ENCODE results near the gene TEAD1. TPM values are rescaled to one million over a fixed set of nuclear protein-coding genes. Genes with fewer than 3 reads are reported as not detected.

The TEAD1 gene
- total RNA-seq, 2 donors from 2014 or later, result 0.05 to 0.55 TPM

GRCh38 chr11:12856338-12856737 is 182.1 kb downstream of the TEAD1 start:
- H3K27me3 Mint-ChIP-seq, result peaks cover 34% of the 10 kb centered on the region
- no peaks in the 10 kb centered on the region for H3K36me3 Mint-ChIP-seq (ENCODE audit: low read depth)
- H3K9me3 ChIP-seq (ENCODE audit: control insufficient read depth, low read length, poor library complexity, severe bottlenecking), result no peaks in the 10 kb centered on the region
- H3K27ac Mint-ChIP-seq, result no peak overlapping the region
- DNase-seq (no peak), ATAC-seq (no peak)
- H3K4me3 Mint-ChIP-seq, result no peak overlapping the region
- peaks cover 5% of the 10 kb centered on the region for H3K4me1 Mint-ChIP-seq

DNA sequence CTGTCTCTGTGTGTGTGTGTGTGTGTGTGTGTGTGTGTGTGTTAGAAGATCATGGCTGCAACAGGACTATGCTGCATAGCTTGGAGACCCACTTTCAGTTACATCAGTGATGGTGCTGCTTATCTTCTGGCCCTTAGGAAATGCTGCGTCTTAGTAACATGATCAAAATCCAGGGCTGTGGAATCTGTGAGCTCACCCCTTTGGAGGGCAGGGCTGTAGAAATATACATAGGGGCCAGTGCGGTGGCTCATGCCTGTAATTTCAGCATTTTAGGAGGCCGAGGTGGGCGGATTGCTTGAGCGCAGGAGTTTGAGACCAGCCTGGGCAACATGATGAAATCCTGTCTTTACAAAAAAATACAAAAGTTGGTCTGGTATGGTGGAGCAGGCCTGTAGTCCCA is 183.4 kb downstream of the TEAD1 start:
- H3K27ac Mint-ChIP-seq, result no peak overlapping the region
- H3K36me3 Mint-ChIP-seq (ENCODE audit: low read depth), result no peaks in the 10 kb centered on the region
- H3K4me1 Mint-ChIP-seq, result no peaks in the 10 kb centered on the region
- DNase-seq (no peak), ATAC-seq (no peak)
- peaks cover 42% of the 10 kb centered on the region for H3K27me3 Mint-ChIP-seq
- H3K9me3 ChIP-seq (ENCODE audit: control insufficient read depth, low read length, poor library complexity, severe bottlenecking), result no peaks in the 10 kb centered on the region
- no peak overlapping the region for H3K4me3 Mint-ChIP-seq

DNA sequence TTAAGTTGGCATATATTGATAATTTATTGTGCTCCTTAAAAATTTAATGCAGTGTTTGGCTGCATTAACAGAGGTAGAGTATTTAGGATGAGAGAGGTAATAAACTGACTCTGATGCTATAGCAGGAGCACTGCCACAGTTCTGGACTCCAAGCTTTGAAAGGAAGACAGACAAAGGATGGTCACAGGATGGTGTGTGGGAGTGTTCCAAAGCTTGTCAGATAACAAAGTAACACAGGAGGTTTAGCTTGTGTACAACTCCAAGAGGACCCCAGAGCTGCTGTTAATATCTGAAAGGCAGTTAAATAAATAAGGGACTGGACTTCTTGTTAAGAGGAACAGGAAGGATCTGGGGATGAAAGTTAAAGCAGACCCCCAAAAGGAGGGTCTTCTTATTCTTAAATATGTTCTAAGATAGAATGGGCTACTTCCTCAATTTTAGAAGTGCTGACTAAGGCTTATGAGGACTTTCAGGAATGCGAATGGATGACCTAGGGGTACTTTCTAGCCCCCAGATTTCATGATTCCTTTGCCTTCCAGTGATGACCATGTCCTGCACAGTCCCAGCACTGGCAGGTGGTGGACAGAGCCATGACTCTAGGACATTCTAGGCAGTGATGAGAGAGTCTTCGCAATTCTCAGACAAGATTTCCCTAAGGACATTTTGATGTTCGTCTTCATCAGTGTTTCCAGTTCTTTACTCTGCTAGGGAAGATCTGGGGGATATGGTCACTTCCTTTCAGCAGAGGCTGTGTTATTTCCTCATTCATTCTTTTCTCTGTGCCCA is 185.8 kb downstream of the TEAD1 start:
- ATAC-seq, result no peak

GRCh38 chr11:12860827-12861226 is 186.6 kb downstream of the TEAD1 start:
- no peak overlapping the region for H3K27ac Mint-ChIP-seq
- DNase-seq, result no peak

More for the DNA sequence above, 185.8 kb downstream of the TEAD1 start:
- DNase-seq, result no peak
- Mint-ChIP-seq H3K36me3 (ENCODE audit: low read depth) (peaks cover 2% of the 10 kb centered on the region), H3K4me1 (peaks cover 5% of the 10 kb centered on the region), H3K4me3 (no peak overlapping the region), H3K27me3 (peaks cover 67% of the 10 kb centered on the region), H3K27ac (no peak overlapping the region)
- no peaks in the 10 kb centered on the region for H3K9me3 ChIP-seq (ENCODE audit: control insufficient read depth, low read length, poor library complexity, severe bottlenecking)

DNA sequence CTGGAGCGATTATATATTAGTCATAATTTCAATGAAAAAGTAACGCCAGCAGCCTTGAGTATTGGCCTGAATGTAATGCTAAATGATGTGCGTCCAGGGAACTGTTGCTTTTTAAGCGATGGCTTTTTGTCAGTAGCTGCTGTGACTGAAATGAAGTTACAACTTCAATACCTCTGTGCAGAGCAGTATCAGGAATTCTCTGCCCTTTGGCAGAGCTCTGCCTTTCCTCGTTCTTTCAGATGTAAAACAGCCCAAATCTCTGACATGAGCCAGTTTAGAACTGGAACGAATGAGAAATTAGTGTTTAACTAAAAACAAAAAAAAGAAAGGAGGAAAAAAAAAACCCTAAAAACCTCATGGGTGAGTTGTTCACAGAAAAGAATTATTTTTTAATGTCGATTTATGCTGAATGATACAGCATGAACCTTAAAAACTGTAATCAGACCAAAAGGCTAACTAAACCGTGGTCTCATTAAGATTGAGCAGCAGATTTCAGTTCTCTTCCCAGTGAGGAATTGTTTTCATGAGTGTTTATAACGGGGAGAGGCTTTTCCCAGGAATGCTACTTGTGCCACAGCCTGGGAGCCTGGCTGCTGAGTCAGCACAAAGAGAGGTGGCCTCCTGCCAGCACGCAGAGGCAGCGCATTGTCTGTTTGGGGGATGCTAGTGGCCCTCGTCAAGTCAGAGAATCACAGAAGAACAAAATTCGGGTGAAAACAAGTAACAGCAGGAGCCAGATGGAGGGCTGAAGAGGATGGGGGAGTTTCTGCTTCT is 188.7 kb downstream of the TEAD1 start:
- ATAC-seq, result no peak
- Mint-ChIP-seq H3K36me3 (ENCODE audit: low read depth) (peaks cover 2% of the 10 kb centered on the region), H3K27me3 (peaks cover 81% of the 10 kb centered on the region), H3K4me1 (peaks cover 5% of the 10 kb centered on the region), H3K27ac (no peak overlapping the region), H3K4me3 (no peak overlapping the region)
- no peaks in the 10 kb centered on the region for H3K9me3 ChIP-seq (ENCODE audit: control insufficient read depth, low read length, poor library complexity, severe bottlenecking)
- DNase-seq, result no peak

More at GRCh38 chr11:12860827-12861226, 186.6 kb downstream of the TEAD1 start:
- no peak for ATAC-seq
- Mint-ChIP-seq H3K36me3 (ENCODE audit: low read depth) (peaks cover 2% of the 10 kb centered on the region), H3K4me3 (no peak overlapping the region), H3K27me3 (peaks cover 71% of the 10 kb centered on the region), H3K4me1 (peaks cover 5% of the 10 kb centered on the region)
- H3K9me3 ChIP-seq (ENCODE audit: control insufficient read depth, low read length, poor library complexity, severe bottlenecking), result no peaks in the 10 kb centered on the region

GRCh38 chr11:12863605-12864121 is 189.4 kb downstream of the TEAD1 start:
- ATAC-seq, result no peak
- H3K27me3 Mint-ChIP-seq, result peaks cover 88% of the 10 kb centered on the region
- no peak overlapping the region for H3K4me3 Mint-ChIP-seq
- no peaks in the 10 kb centered on the region for H3K9me3 ChIP-seq (ENCODE audit: control insufficient read depth, low read length, poor library complexity, severe bottlenecking)
- peaks cover 5% of the 10 kb centered on the region for H3K4me1 Mint-ChIP-seq
- no peak overlapping the region for H3K27ac Mint-ChIP-seq
- DNase-seq, result no peak
- peaks cover 2% of the 10 kb centered on the region for H3K36me3 Mint-ChIP-seq (ENCODE audit: low read depth)

- Mint-ChIP-seq H3K4me3 (no peak overlapping the region), H3K36me3 (ENCODE audit: low read depth) (peaks cover 2% of the 10 kb centered on the region), H3K27me3 (peaks cover 88% of the 10 kb centered on the region), H3K4me1 (peaks cover 5% of the 10 kb centered on the region), H3K27ac (no peak overlapping the region)
- no peaks in the 10 kb centered on the region for H3K9me3 ChIP-seq (ENCODE audit: control insufficient read depth, low read length, poor library complexity, severe bottlenecking)
- ATAC-seq (no peak), DNase-seq (no peak)
These were observed 190.3 kb downstream of the TEAD1 start for GRCh38 chr11:12864316-12865156.

DNA sequence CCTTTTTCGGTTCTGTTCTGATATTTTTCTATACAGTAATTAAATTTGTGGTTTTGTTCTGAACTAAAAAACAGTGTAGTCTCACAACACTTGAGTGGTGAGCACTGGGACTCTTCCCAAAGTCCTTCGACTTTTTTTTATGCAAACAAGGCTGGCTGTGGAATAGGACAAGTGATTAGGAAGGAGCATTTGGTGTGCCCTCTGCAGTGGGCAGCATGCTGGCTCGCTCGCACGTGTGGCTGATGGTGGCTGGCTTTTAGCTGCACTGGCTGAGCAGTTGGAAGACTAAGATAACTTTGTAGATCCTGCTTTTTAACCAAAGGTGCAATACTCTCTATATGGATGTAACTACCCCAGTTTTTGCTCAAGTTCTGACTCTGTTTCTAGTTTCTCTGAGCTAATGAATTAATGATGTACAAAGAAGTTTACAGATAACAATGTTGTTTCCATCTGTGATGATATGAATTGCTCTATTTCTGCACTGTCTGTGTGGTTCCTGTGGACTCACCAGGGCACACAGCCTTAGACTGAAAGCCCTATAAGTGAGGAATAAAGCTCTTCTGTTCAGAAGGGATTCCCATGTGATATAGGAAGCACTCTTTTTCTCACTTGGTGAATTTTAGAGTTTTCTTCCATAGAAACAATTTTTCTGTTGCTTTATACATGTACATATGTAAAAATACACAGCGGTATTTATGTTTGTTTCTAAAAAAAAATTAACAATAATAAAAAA is 191.8 kb downstream of the TEAD1 start:
- no peak for DNase-seq
- Mint-ChIP-seq H3K36me3 (ENCODE audit: low read depth) (peaks cover 5% of the 10 kb centered on the region), H3K27me3 (peaks cover 84% of the 10 kb centered on the region), H3K4me3 (no peak overlapping the region), H3K4me1 (peaks cover 5% of the 10 kb centered on the region), H3K27ac (no peak overlapping the region)
- ATAC-seq, result no peak
- H3K9me3 ChIP-seq (ENCODE audit: control insufficient read depth, low read length, poor library complexity, severe bottlenecking), result no peaks in the 10 kb centered on the region

- H3K4me1 Mint-ChIP-seq, result peaks cover 5% of the 10 kb centered on the region
- no peak overlapping the region for H3K4me3 Mint-ChIP-seq
- H3K9me3 ChIP-seq (ENCODE audit: control insufficient read depth, low read length, poor library complexity, severe bottlenecking), result no peaks in the 10 kb centered on the region
- peaks cover 74% of the 10 kb centered on the region for H3K27me3 Mint-ChIP-seq
- DNase-seq (no peak), ATAC-seq (no peak)
- peaks cover 5% of the 10 kb centered on the region for H3K36me3 Mint-ChIP-seq (ENCODE audit: low read depth)
- H3K27ac Mint-ChIP-seq, result no peak overlapping the region
These were observed 193.3 kb downstream of the TEAD1 start for GRCh38 chr11:12867531-12867930.

DNA sequence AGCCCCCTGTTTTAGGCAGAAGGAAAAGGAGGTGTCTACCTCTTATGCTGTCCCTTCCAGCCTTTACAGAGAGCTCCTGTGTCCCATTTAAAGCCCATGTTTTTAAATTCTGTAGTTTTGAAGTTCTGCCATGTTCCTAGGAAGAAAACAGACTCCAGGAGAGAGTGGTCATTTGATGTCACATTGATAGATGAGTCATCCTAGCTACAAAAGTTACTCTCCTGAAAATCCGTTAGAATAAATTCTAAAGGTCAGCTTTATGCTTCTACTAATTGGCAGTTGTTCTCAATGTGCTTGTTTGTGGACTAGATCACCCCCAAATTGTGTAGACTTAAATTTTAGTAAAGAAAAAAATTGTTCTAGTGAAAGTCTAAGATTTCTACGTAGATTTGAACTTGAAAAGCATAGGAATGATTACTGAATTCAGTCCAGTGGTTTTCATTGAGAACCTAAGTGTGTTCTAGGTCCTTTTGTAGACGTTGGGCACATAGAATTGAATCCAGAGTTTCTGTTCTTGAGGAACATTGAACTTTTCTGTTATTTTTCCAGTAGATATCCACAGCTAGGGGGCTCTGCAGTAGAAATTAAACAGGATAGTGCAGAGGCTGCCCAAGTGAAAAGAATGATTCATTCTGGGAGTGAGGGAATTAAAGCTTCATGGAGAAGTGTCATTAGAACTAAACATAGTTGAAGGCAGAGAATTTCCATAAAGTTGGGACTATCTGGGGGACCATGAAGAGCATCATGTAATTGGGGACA is 194.3 kb downstream of the TEAD1 start:
- no peak for DNase-seq
- no peaks in the 10 kb centered on the region for H3K9me3 ChIP-seq (ENCODE audit: control insufficient read depth, low read length, poor library complexity, severe bottlenecking)
- no peak overlapping the region for H3K4me3 Mint-ChIP-seq
- H3K36me3 Mint-ChIP-seq (ENCODE audit: low read depth), result peaks cover 5% of the 10 kb centered on the region
- H3K27me3 Mint-ChIP-seq, result peaks cover 64% of the 10 kb centered on the region
- peaks cover 5% of the 10 kb centered on the region for H3K4me1 Mint-ChIP-seq
- H3K27ac Mint-ChIP-seq, result no peak overlapping the region
- ATAC-seq, result no peak

- H3K4me1 Mint-ChIP-seq, result no peaks in the 10 kb centered on the region
- H3K4me3 Mint-ChIP-seq, result no peak overlapping the region
- H3K27ac Mint-ChIP-seq, result no peak overlapping the region
- no peaks in the 10 kb centered on the region for H3K9me3 ChIP-seq (ENCODE audit: control insufficient read depth, low read length, poor library complexity, severe bottlenecking)
- ATAC-seq (no peak), DNase-seq (no peak)
- H3K27me3 Mint-ChIP-seq, result peaks cover 55% of the 10 kb centered on the region
- H3K36me3 Mint-ChIP-seq (ENCODE audit: low read depth), result peaks cover 3% of the 10 kb centered on the region
These were observed 197.0 kb downstream of the TEAD1 start for GRCh38 chr11:12871241-12871640.

DNA sequence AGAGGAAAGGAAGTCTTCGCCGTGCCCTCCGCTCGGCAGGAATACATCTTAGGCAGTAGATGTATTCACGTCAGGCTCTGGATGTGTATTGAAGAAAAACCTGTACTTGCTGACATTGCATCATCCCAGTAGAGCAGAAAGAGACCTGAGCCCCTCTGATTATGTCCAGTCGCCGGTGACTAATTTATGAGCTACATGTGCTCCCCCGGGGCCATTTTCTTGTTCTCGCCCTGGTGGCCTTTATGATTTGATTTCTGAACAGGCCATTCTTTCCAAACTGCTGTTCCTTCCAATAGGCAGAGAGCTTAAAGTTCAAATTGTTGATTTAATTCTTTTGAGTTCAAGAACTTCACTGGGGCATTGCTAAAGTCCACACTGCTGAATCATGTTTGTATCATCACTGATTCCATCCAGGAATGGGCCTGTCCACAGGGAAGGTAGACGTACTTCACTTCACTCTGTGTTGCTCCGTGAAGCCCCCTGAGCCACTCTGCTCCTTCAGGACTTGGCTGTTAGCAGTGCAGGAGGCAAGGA is 197.6 kb downstream of the TEAD1 start:
- peaks cover 3% of the 10 kb centered on the region for H3K36me3 Mint-ChIP-seq (ENCODE audit: low read depth)
- no peak overlapping the region for H3K4me3 Mint-ChIP-seq
- peaks cover 52% of the 10 kb centered on the region for H3K27me3 Mint-ChIP-seq
- no peaks in the 10 kb centered on the region for H3K4me1 Mint-ChIP-seq
- no peak overlapping the region for H3K27ac Mint-ChIP-seq
- no peaks in the 10 kb centered on the region for H3K9me3 ChIP-seq (ENCODE audit: control insufficient read depth, low read length, poor library complexity, severe bottlenecking)
- ATAC-seq, result no peak
- DNase-seq, result no peak

All from T-helper 17 cell (primary cell).